ACHN (cell line): ENCODE results near the gene MACF1.
A peak's percentile ranks its signal among the peaks of the same experiment; 100 is the strongest.
"Not testable (repeated sequence)": the region's sequence is repeated elsewhere in the genome, so short reads cannot be mapped to it uniquely, and the experiment has no call there.

Experiments
- DNase-seq: peaks from one replicate; pipeline ENCODE4 v3.0.0-alpha.2; 2015
- in situ Hi-C: cut with HindIII; loops from 2 replicates; pipeline ENCODE4 v1.10.0; 2017; ENCODE audit warnings: low sequenced_read_pairs, low pct_ligation_motif_present, low pct_unique_long_range_greater_than_20kb

MACF1 gene

DNA sequence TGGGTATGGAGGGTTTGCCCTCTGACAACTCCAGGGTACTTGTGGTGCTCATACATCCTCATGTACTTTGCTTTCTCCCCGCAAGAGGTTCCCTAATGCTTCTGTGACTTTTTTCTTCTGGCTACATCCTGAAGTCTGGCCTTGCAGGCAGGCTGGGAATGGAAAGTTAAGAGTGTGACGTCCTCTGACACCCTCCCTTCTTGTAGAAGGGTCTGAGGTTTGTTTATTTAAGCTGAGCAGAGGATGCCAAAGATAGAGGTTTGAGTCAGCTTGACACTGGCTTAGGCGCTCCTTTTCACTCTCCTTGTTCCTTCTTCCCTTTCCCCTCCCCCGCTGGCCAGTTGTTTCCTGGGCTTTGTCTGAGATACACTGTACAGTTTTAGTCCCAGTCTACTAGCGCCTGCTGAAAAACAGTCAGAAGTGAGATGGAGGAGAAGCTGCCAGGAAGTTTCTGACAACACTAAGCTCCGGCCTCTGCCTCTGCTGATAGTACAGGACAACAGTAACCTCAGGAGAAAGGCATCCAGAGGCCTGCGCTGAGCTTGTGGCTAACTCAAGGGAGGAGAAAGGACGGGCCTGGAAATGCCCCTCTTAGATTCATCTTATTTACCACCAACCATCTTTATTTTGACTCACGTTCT is at the start of gene MACF1:
TSS of gene MACF1 (plus strand) at position 255 of the 641 bp plus-strand sequence. CDS start at position 583, 328 bp downstream.
- in situ Hi-C loops = no loop called here
- DNase-seq = peak; percentile 74

DNA sequence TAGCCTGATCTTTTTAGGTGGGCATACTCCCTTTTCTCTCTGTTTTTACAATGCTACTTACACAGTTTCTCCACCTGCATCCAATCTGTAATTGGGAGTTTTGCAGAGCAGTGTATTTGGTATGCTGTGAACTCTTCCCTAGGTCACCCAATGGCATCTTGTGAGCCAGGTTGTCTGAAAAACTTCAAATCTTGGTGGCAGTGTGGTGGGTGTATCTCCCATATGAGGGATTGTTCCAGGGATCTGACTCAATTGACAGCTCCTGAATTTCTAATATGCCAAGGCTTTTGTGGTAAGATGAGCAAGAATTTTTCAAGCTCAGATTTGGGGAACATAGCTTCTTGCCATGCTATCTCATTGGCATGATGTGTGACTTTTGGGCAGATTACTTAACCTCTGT is 47.2 kb upstream of the MACF1 start:
- in situ Hi-C loops = no loop called here

GRCh38 chr1:39158327-39159086 is 46.0 kb upstream of the MACF1 start:
- DNase-seq = peak; percentile 93
- in situ Hi-C loops = no loop called here

More for the DNA sequence above, 47.2 kb upstream of the MACF1 start:
- DNase-seq = no peak

GRCh38 chr1:39159224-39160036 is 45.1 kb upstream of the MACF1 start:
- peak; percentile 44 for DNase-seq
- in situ Hi-C loops = no loop called here

DNA sequence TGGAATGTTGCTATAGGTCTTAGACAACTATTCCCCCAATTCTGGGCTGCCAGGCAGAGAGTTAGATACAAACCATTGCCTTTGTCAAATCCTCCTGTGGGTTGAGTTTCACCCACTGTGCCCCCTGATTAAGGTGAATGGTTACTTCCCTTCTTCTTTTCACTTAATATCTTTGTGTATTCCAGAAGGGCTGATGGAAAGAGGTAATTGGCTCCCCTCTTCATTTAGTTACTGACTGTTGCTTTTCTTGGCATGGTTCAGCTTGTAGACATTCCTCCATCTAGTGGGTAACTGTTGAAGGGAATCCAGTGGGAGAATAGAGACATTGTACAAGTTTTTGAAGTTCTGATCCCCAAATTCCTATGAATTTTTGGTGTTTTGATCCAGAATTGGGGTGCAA is 43.8 kb upstream of the MACF1 start:
- in situ Hi-C loops = no loop called here
- no peak for DNase-seq

GRCh38 chr1:39161811-39162210 is 42.7 kb upstream of the MACF1 start:
- DNase-seq, in situ Hi-C loops: not testable (repeated sequence)

- DNase-seq = no peak
- in situ Hi-C loops = no loop called here
Measured at GRCh38 chr1:39163469-39163868, 41.0 kb upstream of the MACF1 start.

- in situ Hi-C loops = no loop called here
- DNase-seq = no peak
Measured at GRCh38 chr1:39164256-39164655, 40.2 kb upstream of the MACF1 start.

GRCh38 chr1:39165049-39165448 is 39.4 kb upstream of the MACF1 start:
- DNase-seq = no peak
- in situ Hi-C loops = no loop called here

GRCh38 chr1:39165488-39165887 is 39.0 kb upstream of the MACF1 start:
- in situ Hi-C loops = no loop called here
- DNase-seq = no peak

- in situ Hi-C loops = no loop called here
- DNase-seq = no peak
Measured at GRCh38 chr1:39167632-39168209, 36.8 kb upstream of the MACF1 start.

DNA sequence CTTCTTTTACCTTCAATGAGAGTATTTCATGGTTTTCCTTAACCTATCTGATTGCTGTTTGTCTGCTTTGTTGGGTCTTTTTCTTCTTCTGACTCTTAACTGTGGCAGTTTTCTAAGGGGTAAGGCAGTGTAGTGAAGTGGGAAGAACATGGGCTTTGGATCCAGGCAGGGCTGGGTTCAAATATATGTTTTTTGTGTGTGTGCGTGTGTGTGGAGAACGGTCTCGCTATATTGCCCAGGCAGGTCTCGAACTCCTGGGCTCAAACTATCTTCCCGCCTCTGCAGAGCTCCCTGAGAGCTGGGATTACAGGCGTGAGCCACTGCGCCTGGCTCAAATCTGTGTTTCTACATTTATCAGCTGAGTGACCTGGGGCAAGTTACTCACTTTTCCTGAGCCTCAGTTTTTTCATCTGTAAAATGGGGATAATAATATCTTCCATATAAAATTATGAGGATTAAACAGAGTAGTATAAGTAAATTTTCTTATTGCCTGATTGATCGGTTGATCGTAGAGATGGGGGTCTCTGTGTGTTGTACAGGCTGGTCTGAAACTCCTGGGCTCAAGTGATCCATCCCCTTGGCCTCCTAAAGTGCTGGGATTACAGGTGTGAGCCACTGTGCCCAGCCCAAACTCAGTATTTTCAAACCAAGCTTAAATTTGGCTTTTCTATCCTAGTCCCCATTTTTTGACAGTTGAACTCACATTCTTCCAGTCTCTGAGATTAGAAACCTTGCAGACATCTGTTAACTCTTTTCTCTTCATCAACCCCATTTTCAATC is 36.0 kb upstream of the MACF1 start:
- no peak for DNase-seq
- in situ Hi-C loops = no loop called here

- in situ Hi-C loops = no loop called here
Measured at GRCh38 chr1:39170731-39171667, 33.5 kb upstream of the MACF1 start.

GRCh38 chr1:39173119-39173994 is 31.1 kb upstream of the MACF1 start:
- in situ Hi-C loops = no loop called here
- no peak for DNase-seq

More at GRCh38 chr1:39170731-39171667, 33.5 kb upstream of the MACF1 start:
- DNase-seq = no peak

DNA sequence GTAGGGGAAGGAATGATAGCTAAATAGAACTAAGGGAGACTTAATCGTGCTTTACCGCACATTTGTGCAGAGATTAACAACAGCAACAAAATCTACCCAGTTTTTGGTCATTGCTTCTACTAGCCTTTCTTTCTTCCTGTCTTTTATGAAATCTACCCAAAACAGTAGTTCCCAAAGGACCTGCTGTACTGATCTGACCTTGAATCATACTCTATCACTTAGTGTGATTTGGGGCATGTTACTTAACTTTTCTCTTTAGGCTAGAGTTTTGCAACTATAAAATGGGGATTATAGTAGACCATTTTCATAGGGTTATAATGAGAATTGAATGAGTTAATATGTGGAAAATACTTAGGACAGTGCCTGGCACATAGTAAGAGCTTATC is 30.5 kb upstream of the MACF1 start:
- in situ Hi-C loops = no loop called here

DNA sequence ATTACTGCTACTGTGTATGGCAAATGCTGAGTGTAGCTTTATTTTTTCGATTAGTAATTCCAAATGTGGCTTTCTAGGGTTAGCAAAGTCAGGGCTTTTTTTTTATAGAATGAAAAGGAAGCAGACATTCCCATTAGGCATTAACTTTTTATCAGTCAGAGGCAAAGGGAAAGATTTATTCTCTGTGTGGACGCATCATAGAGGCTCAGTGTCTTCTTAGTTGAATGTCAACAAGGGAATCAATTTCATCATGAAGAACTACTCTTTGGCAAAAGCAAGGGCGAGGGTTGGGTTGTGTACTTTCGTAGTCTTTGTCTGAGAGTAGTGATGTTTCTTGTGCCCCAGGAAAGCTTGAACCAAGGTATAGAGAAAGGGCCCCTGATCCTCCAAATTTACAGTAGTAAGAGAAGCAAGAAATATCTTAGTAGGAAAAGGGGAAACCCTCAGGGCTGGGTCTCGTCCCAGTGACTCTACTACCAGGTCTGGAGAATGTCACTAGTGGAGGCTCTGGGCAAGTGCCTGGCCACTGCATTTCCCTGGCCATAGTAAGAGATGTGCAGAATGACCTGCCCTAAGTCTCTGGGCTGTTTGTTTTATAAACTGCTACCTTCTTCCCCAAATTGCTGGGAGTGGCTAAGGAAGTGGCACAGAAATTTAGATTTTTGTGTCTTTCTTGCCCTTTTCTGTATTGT is 30.0 kb upstream of the MACF1 start:
- in situ Hi-C loops = no loop called here
- no peak for DNase-seq

More for the DNA sequence above, 30.5 kb upstream of the MACF1 start:
- no peak for DNase-seq
